Activated naive CD8-positive, alpha-beta T cell (primary cell): ENCODE measurements around the gene CFTR.

Experiments
- H3K27ac Mint-ChIP-seq: one replicate; pipeline ENCODE4 v1.8.0; 2021; ENCODE audit warnings: mixed read lengths
- H3K27me3 Mint-ChIP-seq: one replicate; pipeline ENCODE4 v1.8.0; 2021; ENCODE audit warnings: mixed read lengths
- H3K36me3 Mint-ChIP-seq: one replicate; pipeline ENCODE4 v1.8.0; 2021; ENCODE audit warnings: mixed read lengths
- H3K4me1 Mint-ChIP-seq: one replicate; pipeline ENCODE4 v1.8.0; 2021; ENCODE audit warnings: low read depth, mixed read lengths
- H3K4me3 Mint-ChIP-seq: one replicate; pipeline ENCODE4 v1.8.0; 2021; ENCODE audit warnings: mild to moderate bottlenecking, mixed read lengths
- H3K9me3 Mint-ChIP-seq: one replicate; pipeline ENCODE4 v1.8.0; 2021; ENCODE audit warnings: low read depth, mixed read lengths

Gene CFTR

GRCh38 chr7:117667456-117667855, 187.6 kb downstream of the CFTR start:
- Mint-ChIP-seq H3K27ac (no peak overlapping the region), H3K4me3 (no peak overlapping the region), H3K36me3 (no peaks in the 10 kb centered on the region), H3K9me3 (no peaks in the 10 kb centered on the region), H3K4me1 (no peaks in the 10 kb centered on the region), H3K27me3 (no peaks in the 10 kb centered on the region)

GRCh38 chr7:117669818-117670217, 190.0 kb downstream of the CFTR start:
- H3K9me3 Mint-ChIP-seq: no peaks in the 10 kb centered on the region
- H3K27me3 Mint-ChIP-seq: no peaks in the 10 kb centered on the region
- no peaks in the 10 kb centered on the region for H3K4me1 Mint-ChIP-seq
- H3K4me3 Mint-ChIP-seq: no peak overlapping the region
- H3K27ac Mint-ChIP-seq: no peak overlapping the region
- H3K36me3 Mint-ChIP-seq: no peaks in the 10 kb centered on the region

GRCh38 chr7:117672453-117672852, 192.6 kb downstream of the CFTR start:
- no peaks in the 10 kb centered on the region for H3K9me3 Mint-ChIP-seq
- no peaks in the 10 kb centered on the region for H3K27me3 Mint-ChIP-seq
- no peak overlapping the region for H3K27ac Mint-ChIP-seq
- no peaks in the 10 kb centered on the region for H3K4me1 Mint-ChIP-seq
- H3K36me3 Mint-ChIP-seq: no peaks in the 10 kb centered on the region
- no peak overlapping the region for H3K4me3 Mint-ChIP-seq

- Mint-ChIP-seq H3K4me1 (no peaks in the 10 kb centered on the region), H3K9me3 (no peaks in the 10 kb centered on the region), H3K27ac (no peak overlapping the region), H3K36me3 (no peaks in the 10 kb centered on the region), H3K4me3 (no peak overlapping the region), H3K27me3 (no peaks in the 10 kb centered on the region)
Observed at GRCh38 chr7:117673367-117673766, 193.5 kb downstream of the CFTR start.

- H3K27ac Mint-ChIP-seq: no peak overlapping the region
- H3K4me1 Mint-ChIP-seq: no peaks in the 10 kb centered on the region
- H3K36me3 Mint-ChIP-seq: no peaks in the 10 kb centered on the region
- H3K27me3 Mint-ChIP-seq: no peaks in the 10 kb centered on the region
- no peaks in the 10 kb centered on the region for H3K9me3 Mint-ChIP-seq
- no peak overlapping the region for H3K4me3 Mint-ChIP-seq
Observed at GRCh38 chr7:117673839-117674238, 194.0 kb downstream of the CFTR start.

GRCh38 chr7:117674617-117675016, 194.8 kb downstream of the CFTR start:
- Mint-ChIP-seq H3K9me3 (no peaks in the 10 kb centered on the region), H3K4me1 (no peaks in the 10 kb centered on the region), H3K27me3 (no peaks in the 10 kb centered on the region), H3K27ac (no peak overlapping the region), H3K36me3 (no peaks in the 10 kb centered on the region), H3K4me3 (no peak overlapping the region)

GRCh38 chr7:117675497-117676435, 195.9 kb downstream of the CFTR start:
- no peaks in the 10 kb centered on the region for H3K4me1 Mint-ChIP-seq
- no peaks in the 10 kb centered on the region for H3K9me3 Mint-ChIP-seq
- H3K4me3 Mint-ChIP-seq: no peak overlapping the region

GRCh38 chr7:117679120-117679519, 199.3 kb downstream of the CFTR start:
- Mint-ChIP-seq H3K9me3 (no peaks in the 10 kb centered on the region), H3K27ac (no peak overlapping the region)

More at GRCh38 chr7:117675497-117676435, 195.9 kb downstream of the CFTR start:
- Mint-ChIP-seq H3K27ac (no peak overlapping the region), H3K36me3 (no peaks in the 10 kb centered on the region), H3K27me3 (no peaks in the 10 kb centered on the region)

GRCh38 chr7:117682681-117683385, 203.0 kb downstream of the CFTR start:
- Mint-ChIP-seq H3K27ac (no peak overlapping the region), H3K4me1 (no peaks in the 10 kb centered on the region), H3K4me3 (no peak overlapping the region), H3K36me3 (no peaks in the 10 kb centered on the region), H3K9me3 (no peaks in the 10 kb centered on the region), H3K27me3 (no peaks in the 10 kb centered on the region)

More at GRCh38 chr7:117679120-117679519, 199.3 kb downstream of the CFTR start:
- Mint-ChIP-seq H3K4me3 (no peak overlapping the region), H3K27me3 (no peaks in the 10 kb centered on the region), H3K4me1 (no peaks in the 10 kb centered on the region), H3K36me3 (no peaks in the 10 kb centered on the region)

GRCh38 chr7:117683430-117684175, 203.8 kb downstream of the CFTR start:
- Mint-ChIP-seq H3K36me3 (no peaks in the 10 kb centered on the region), H3K27ac (no peak overlapping the region), H3K9me3 (no peaks in the 10 kb centered on the region), H3K27me3 (no peaks in the 10 kb centered on the region), H3K4me3 (no peak overlapping the region), H3K4me1 (no peaks in the 10 kb centered on the region)

- Mint-ChIP-seq H3K4me1 (no peaks in the 10 kb centered on the region), H3K36me3 (no peaks in the 10 kb centered on the region), H3K27ac (no peak overlapping the region)
Observed at GRCh38 chr7:117685795-117686194, 206.0 kb downstream of the CFTR start.

GRCh38 chr7:117686311-117686935, 206.6 kb downstream of the CFTR start:
- Mint-ChIP-seq H3K27me3 (no peaks in the 10 kb centered on the region), H3K4me3 (no peak overlapping the region), H3K4me1 (no peaks in the 10 kb centered on the region)

More at GRCh38 chr7:117685795-117686194, 206.0 kb downstream of the CFTR start:
- no peak overlapping the region for H3K4me3 Mint-ChIP-seq
- H3K9me3 Mint-ChIP-seq: no peaks in the 10 kb centered on the region
- H3K27me3 Mint-ChIP-seq: no peaks in the 10 kb centered on the region

GRCh38 chr7:117688126-117688525, 208.3 kb downstream of the CFTR start:
- H3K4me1 Mint-ChIP-seq: no peaks in the 10 kb centered on the region
- H3K9me3 Mint-ChIP-seq: no peaks in the 10 kb centered on the region
- H3K36me3 Mint-ChIP-seq: no peaks in the 10 kb centered on the region
- H3K4me3 Mint-ChIP-seq: no peak overlapping the region
- no peak overlapping the region for H3K27ac Mint-ChIP-seq
- no peaks in the 10 kb centered on the region for H3K27me3 Mint-ChIP-seq

More at GRCh38 chr7:117686311-117686935, 206.6 kb downstream of the CFTR start:
- Mint-ChIP-seq H3K36me3 (no peaks in the 10 kb centered on the region), H3K27ac (no peak overlapping the region), H3K9me3 (no peaks in the 10 kb centered on the region)

GRCh38 chr7:117689406-117689805, 209.6 kb downstream of the CFTR start:
- Mint-ChIP-seq H3K27me3 (no peaks in the 10 kb centered on the region), H3K4me3 (no peak overlapping the region), H3K9me3 (no peaks in the 10 kb centered on the region), H3K4me1 (no peaks in the 10 kb centered on the region), H3K27ac (no peak overlapping the region), H3K36me3 (no peaks in the 10 kb centered on the region)
